AG09309 (cell line): ENCODE results near the gene TMEM81.

Experiments used
- DNase-seq: peaks from one replicate; pipeline ENCODE4 v3.0.0-alpha.2; 2010; ENCODE audit warnings: low read depth
- H3K4me3 ChIP-seq: 2 replicates; pipeline ENCODE4 v1.5.1; 2011; ENCODE audit warnings: mild to moderate bottlenecking, low read depth, low read length, moderate library complexity; ENCODE audit not compliant: control insufficient read depth
- TF ChIP-seq, protein P1 (sequence below): IDR thresholded peaks from 2 replicates; pipeline ENCODE4 v1.5.1; 2011; ENCODE audit warnings: mild to moderate bottlenecking, low read depth, low read length, inconsistent platforms; ENCODE audit not compliant: insufficient read depth, control insufficient read depth; ENCODE audit errors: missing control alignments

TMEM81 gene

DNA sequence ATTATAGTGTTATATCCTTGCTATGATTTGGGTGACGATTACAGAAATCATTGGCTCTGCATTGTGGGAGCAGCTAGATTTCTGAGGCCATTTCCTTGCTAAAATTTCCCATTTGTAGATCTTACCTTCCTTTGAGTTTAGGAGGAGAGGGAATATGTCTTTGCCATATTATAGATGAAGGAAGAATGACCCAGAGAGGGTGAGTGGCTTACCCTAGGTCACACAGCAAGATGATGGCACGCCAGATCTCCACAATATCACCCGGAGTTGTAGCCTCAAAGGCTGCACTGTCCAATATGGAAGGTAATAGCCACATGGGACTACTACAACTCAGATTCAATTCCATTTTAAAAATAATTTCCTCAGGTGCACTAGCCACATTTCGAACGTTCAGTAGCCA lies 31.0 kb downstream of the TMEM81 start:
- no peak overlapping the region for H3K4me3 ChIP-seq
- no peak for DNase-seq
- TF ChIP-seq, protein P1, sequence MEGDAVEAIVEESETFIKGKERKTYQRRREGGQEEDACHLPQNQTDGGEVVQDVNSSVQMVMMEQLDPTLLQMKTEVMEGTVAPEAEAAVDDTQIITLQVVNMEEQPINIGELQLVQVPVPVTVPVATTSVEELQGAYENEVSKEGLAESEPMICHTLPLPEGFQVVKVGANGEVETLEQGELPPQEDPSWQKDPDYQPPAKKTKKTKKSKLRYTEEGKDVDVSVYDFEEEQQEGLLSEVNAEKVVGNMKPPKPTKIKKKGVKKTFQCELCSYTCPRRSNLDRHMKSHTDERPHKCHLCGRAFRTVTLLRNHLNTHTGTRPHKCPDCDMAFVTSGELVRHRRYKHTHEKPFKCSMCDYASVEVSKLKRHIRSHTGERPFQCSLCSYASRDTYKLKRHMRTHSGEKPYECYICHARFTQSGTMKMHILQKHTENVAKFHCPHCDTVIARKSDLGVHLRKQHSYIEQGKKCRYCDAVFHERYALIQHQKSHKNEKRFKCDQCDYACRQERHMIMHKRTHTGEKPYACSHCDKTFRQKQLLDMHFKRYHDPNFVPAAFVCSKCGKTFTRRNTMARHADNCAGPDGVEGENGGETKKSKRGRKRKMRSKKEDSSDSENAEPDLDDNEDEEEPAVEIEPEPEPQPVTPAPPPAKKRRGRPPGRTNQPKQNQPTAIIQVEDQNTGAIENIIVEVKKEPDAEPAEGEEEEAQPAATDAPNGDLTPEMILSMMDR: no peak

DNA sequence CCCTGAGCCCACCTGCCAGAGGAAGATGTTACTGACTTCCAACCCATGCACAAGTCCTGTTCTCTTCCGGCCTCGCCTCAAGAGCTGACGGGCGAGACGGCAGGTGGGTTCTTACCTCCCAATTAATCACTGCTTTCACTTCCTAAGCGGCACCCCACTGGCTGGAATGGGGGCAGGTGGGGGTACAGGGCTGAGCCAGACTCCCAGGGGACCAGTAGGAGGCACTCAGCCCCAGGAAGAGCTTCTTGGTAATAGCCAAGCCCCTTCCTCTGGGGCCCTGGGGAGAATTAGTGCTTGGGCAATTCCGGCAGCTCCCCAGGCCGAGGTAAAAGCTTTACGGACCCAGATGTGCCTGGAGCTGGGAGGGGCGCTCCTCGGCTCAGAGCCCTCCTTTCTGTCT lies 31.6 kb downstream of the TMEM81 start:
- H3K4me3 ChIP-seq: no peak overlapping the region
- DNase-seq: no peak
- TF ChIP-seq, protein P1: no peak

DNA sequence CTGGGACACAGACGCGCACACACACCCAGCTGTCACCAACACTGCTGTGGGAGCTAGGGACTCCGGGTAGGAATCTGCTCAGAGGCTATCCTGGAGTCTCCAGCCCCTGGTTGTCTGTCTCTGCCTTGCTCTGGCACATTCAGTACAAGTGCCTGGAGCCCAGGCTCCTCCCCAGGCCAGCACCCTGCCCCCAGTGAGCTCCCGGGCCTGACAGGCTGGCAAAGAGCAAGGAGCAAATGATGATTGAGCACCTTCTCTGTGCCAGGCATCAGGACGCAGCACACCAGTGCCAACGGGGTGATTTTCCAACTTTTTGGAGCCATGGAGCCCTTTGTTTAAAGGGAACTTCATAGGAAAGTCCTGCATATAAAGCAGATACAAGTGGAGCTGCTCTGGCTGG lies 34.8 kb downstream of the TMEM81 start:
- TF ChIP-seq, protein P1: no peak

DNA sequence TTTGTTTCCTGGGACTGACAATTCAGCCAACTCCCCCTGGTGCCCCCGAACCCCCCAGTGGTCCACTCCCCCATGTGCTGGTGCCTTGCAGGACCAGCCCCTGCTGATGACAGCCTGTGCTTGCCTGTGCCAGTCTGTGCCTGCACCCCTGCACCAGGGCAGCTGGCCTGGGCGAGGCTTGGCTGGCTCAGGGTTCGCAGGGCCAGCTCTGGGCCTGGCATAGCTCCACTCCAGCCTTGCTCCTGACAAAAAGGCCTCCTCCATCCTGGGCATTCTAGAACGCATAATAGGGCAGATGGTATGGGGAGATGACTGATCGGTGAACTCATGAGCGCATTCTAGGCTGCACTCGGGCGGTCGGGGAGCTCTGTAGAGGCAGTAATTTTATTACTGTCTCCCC lies 35.9 kb downstream of the TMEM81 start:
- no peak for DNase-seq
- no peak overlapping the region for H3K4me3 ChIP-seq
- TF ChIP-seq, protein P1: no peak

More for the DNA sequence above, 34.8 kb downstream of the TMEM81 start:
- H3K4me3 ChIP-seq: no peak overlapping the region
- no peak for DNase-seq

DNA sequence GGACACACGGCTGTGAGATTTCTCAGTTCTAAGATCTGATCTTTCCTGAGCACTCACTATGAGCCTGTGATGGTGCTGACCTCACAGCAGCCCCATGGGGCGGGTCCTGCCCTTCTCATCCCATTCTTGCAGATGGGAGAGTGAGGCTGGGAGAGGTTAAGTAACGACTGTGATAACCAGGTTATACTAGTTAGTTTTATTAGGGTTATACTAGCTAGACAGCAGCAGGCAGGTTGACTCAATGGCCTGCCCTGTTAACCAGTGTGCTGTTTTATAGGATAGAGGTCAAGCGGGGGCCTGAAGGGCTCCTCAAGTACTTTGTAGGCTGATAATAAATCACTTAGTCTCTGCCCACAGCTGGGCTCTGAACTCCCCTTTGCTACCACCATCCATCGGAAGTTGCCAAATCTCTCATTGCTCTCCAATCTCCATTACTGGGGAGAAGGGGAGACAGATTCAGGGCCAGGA lies 36.5 kb downstream of the TMEM81 start:
- no peak for DNase-seq
- TF ChIP-seq, protein P1: no peak
- no peak overlapping the region for H3K4me3 ChIP-seq

DNA sequence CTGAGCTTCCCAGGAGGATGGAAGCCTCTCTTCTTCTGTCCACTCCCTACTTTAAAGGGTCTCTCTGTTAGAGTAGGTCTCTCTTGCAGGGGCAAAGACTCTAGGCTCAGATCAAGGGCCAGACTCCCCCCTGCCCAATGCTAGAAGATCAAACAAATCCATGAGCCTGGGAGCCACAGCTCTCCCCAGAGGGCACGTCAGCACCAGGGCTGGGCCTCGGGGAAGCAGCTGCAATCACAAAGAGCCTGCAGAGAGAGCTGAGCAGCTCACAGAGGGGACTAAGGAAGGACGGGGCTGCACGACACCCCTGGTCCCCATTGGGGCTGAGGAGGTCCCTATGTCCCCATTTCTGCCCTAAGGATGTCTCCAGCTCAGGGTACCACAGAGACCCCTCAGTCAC lies 37.4 kb downstream of the TMEM81 start:
- DNase-seq: no peak
- no peak overlapping the region for H3K4me3 ChIP-seq

More for the DNA sequence above, 37.4 kb downstream of the TMEM81 start:
- TF ChIP-seq, protein P1: no peak
